Transverse colon (tissue), 4 donors: ENCODE data around the gene TTC36.

Source experiments
- EP300 ChIP-seq: sonication (generic); formaldehyde crosslinking; IDR thresholded peaks from one replicate; pipeline ENCODE4 v1.6.1; 2017; ENCODE audit warnings: antibody characterized with exemption, low read depth
- POLR2A ChIP-seq: fragments of 450-650 bp; IDR thresholded peaks from one replicate; pipeline ENCODE4 v1.6.1; 2016; ENCODE audit warnings: antibody characterized with exemption, mild to moderate bottlenecking, moderate library complexity
- POLR2AphosphoS5 ChIP-seq, 3 donors: sonication (generic); formaldehyde crosslinking; IDR thresholded peaks; one replicate each; pipeline ENCODE4 v1.6.1; 2016; ENCODE audit warnings: antibody characterized with exemption in 3 of 3
- TF ChIP-seq, protein P1 (sequence below), 5 experiments: fragments of 200-600 bp in 3 of 5; fragments of 450-650 bp in 2 of 5; sonication (generic) in 3 of 5; IDR thresholded peaks; 1 replicate in 2 of 5; 2 replicates in 3 of 5; pipeline ENCODE4 v1.5.1; 2016 to 2017; ENCODE audit warnings: antibody characterized with exemption in 5 of 5, inconsistent platforms in 3 of 5, mild to moderate bottlenecking in 2 of 5, moderate library complexity in 1 of 5

DNA sequence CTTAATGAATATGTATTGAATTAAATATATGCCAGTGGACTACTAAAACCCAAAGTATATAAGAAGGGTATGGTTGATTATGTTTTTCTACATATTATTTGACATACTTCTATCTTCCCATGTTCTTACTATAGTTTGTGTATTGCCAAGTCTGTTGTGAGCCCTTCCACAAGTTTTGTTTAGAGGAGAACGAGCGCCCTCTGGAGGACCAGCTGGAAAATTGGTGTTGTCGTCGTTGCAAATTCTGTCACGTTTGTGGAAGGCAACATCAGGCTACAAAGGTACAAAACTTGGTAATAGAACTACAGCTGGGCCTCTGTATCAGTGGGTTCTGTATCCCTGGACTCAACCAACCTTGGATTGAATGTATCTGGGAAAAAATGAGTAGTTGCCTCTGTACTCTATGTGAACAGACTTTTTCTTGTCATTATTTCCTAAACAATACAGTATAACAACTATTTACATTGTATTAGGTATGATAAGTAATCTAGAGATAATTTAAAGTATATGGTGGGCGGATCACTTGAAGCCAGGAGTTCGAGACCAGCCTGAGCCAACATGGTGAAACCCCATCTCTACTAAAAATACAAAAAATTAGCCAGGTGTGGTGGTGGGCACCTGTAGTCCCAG is 38.7 kb upstream of the TTC36 start:
- TF ChIP-seq, protein P1, sequence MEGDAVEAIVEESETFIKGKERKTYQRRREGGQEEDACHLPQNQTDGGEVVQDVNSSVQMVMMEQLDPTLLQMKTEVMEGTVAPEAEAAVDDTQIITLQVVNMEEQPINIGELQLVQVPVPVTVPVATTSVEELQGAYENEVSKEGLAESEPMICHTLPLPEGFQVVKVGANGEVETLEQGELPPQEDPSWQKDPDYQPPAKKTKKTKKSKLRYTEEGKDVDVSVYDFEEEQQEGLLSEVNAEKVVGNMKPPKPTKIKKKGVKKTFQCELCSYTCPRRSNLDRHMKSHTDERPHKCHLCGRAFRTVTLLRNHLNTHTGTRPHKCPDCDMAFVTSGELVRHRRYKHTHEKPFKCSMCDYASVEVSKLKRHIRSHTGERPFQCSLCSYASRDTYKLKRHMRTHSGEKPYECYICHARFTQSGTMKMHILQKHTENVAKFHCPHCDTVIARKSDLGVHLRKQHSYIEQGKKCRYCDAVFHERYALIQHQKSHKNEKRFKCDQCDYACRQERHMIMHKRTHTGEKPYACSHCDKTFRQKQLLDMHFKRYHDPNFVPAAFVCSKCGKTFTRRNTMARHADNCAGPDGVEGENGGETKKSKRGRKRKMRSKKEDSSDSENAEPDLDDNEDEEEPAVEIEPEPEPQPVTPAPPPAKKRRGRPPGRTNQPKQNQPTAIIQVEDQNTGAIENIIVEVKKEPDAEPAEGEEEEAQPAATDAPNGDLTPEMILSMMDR (IDR thresholded peaks at IDR 0.05), result peak; percentile 76 to 80 (median 78)
- TF ChIP-seq EP300, result no peak
- no peak for TF ChIP-seq POLR2A
- TF ChIP-seq POLR2AphosphoS5 (IDR thresholded peaks at IDR 0.05), result no peak
